ENCODE data around the gene DSG4.
A peak's percentile ranks its signal among the peaks of the same experiment; 100 is the strongest.

Gene DSG4

DNA sequence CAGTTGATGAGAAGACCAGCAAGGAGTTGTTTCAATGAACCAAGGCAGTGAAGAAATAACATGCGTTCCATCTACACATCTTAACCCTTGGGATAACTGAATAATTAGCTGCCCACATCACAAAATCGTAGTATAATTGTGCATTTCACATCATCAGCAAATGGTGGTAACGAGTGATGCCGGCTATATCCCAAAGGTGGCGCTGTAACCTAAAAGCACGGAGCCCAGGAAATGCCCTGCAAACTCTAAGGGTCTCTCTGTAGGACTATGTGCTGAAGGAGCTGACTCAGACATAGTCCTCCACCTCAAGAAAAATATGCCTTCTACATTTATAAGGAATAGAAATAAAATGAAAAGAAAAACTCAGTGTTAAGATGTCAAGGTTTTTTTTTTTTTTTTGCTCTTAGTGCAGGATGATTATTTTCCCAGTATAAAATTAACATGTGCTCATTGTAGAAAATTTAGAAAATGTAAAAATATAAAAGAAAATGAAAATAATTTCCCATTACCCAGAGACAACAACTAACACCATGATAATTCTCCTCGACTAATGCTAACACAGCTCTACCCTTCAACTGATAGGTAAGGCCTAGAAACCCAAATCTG, 47.9 kb downstream of the DSG4 start:
- Mint-ChIP-seq H3K4me1 (peaks cover 8% of the 10 kb centered on the region), H3K4me3 (no peak overlapping the region), H3K9me3 (no peaks in the 10 kb centered on the region), H3K27me3 (ENCODE audit: low read depth, poor library complexity) (peaks cover 7% of the 10 kb centered on the region), H3K27ac (no peak overlapping the region), H3K36me3 (ENCODE audit: low read depth) (no peaks in the 10 kb centered on the region)
- DNase-seq, result peak; percentile 57
- TF ChIP-seq CTCF (IDR thresholded peaks at IDR 0.05), result peak; percentile 94

DNA sequence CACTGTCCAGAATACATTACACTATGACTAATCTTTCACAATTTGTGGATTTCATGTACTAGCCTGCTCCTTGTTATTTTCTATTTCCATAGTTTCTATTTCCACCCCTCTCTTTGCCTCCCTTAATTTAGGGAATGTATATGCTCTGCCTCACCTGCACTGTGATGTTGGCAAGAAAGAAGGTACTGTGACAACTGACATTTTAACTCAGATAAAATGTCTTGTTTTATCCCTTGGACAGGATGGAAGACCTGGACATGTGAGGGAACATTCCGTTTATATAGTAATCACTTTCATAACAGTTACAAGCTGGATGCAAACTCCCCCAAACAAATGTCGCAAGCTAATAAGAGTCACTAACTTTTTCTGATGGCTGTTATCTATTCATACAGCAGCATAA, 49.4 kb downstream of the DSG4 start:
- DNase-seq, result no peak
- H3K9me3 Mint-ChIP-seq, result peaks cover 4% of the 10 kb centered on the region
- H3K36me3 Mint-ChIP-seq (ENCODE audit: low read depth), result no peaks in the 10 kb centered on the region
- peaks cover 13% of the 10 kb centered on the region for H3K4me1 Mint-ChIP-seq
- no peak overlapping the region for H3K4me3 Mint-ChIP-seq
- H3K27ac Mint-ChIP-seq, result no peak overlapping the region
- peaks cover 7% of the 10 kb centered on the region for H3K27me3 Mint-ChIP-seq (ENCODE audit: low read depth, poor library complexity)
- no peak for TF ChIP-seq CTCF (IDR thresholded peaks at IDR 0.05)

- H3K36me3 Mint-ChIP-seq (ENCODE audit: low read depth), result peaks cover 7% of the 10 kb centered on the region
- peaks cover 13% of the 10 kb centered on the region for H3K9me3 Mint-ChIP-seq
- peak overlapping the region; percentile 74 for H3K27ac Mint-ChIP-seq
- H3K4me1 Mint-ChIP-seq, result peaks cover 13% of the 10 kb centered on the region
- no peak for TF ChIP-seq CTCF (IDR thresholded peaks at IDR 0.05)
- peaks cover 7% of the 10 kb centered on the region for H3K27me3 Mint-ChIP-seq (ENCODE audit: low read depth, poor library complexity)
- H3K4me3 Mint-ChIP-seq, result no peak overlapping the region
- no peak for DNase-seq
These were observed 50.4 kb downstream of the DSG4 start for GRCh38 chr18:31426871-31427406.

- Mint-ChIP-seq H3K4me1 (peaks cover 13% of the 10 kb centered on the region), H3K27me3 (ENCODE audit: low read depth, poor library complexity) (peaks cover 5% of the 10 kb centered on the region), H3K36me3 (ENCODE audit: low read depth) (peaks cover 19% of the 10 kb centered on the region), H3K4me3 (no peak overlapping the region), H3K9me3 (peaks cover 26% of the 10 kb centered on the region), H3K27ac (no peak overlapping the region)
- DNase-seq, result no peak
- TF ChIP-seq CTCF (IDR thresholded peaks at IDR 0.05), result no peak
These were observed 51.6 kb downstream of the DSG4 start for GRCh38 chr18:31428211-31428610.

DNA sequence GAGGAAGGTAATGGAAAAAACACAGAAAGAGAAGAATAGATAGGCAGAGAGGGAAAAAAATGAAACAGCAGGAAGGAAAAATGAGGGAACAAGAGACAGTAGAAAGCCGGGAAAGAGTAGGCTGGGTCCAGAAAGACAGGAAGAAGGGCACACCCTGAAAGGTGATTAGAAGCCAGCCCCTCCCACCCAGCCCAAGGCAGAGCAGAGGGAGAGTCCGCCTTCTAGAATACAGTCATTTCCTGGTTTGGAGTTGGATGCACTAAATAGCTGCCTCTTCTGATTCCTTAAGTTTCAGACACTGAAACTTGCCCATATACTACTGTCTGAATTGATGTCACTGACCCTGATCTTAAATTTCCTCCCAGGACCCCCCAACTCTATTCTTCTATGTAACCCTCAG, 53.0 kb downstream of the DSG4 start:
- Mint-ChIP-seq H3K36me3 (ENCODE audit: low read depth) (peaks cover 19% of the 10 kb centered on the region), H3K4me3 (no peak overlapping the region), H3K27me3 (ENCODE audit: low read depth, poor library complexity) (peaks cover 11% of the 10 kb centered on the region), H3K4me1 (peaks cover 13% of the 10 kb centered on the region), H3K27ac (no peak overlapping the region), H3K9me3 (peaks cover 34% of the 10 kb centered on the region)
- no peak for DNase-seq
- TF ChIP-seq CTCF (IDR thresholded peaks at IDR 0.05), result no peak

- no peak overlapping the region for H3K4me3 Mint-ChIP-seq
- H3K27me3 Mint-ChIP-seq (ENCODE audit: low read depth, poor library complexity), result peaks cover 11% of the 10 kb centered on the region
- peaks cover 38% of the 10 kb centered on the region for H3K9me3 Mint-ChIP-seq
- H3K27ac Mint-ChIP-seq, result no peak overlapping the region
- no peak for TF ChIP-seq CTCF (IDR thresholded peaks at IDR 0.05)
- peaks cover 13% of the 10 kb centered on the region for H3K4me1 Mint-ChIP-seq
- peaks cover 19% of the 10 kb centered on the region for H3K36me3 Mint-ChIP-seq (ENCODE audit: low read depth)
- no peak for DNase-seq
These were observed 53.5 kb downstream of the DSG4 start for GRCh38 chr18:31430072-31430471.
